Pulmonary artery endothelial cell (primary cell): ENCODE measurements around the gene MTMR2. TPM values are rescaled to one million over a fixed set of nuclear protein-coding genes. Genes with fewer than 3 reads are reported as not detected.

ENCODE experiments used
- DNase-seq: peaks from one replicate; pipeline ENCODE4 v3.0.0-alpha.2; 2011; ENCODE audit warnings: low read depth, low spot score
- total RNA-seq: library from RNA; depleted of rRNA; stranded (reverse); fragments of >200 nt; gene quantifications from 2 replicates; pipeline ENCODE4 v1.2.3, GENCODE V29; 2014

MTMR2 gene
- total RNA-seq, 1 donor from 2014 or later = 39.2 TPM

GRCh38 chr11:95918056-95918455 is 5.9 kb downstream of the MTMR2 start:
- no peak for DNase-seq

GRCh38 chr11:95917193-95918036 is 6.5 kb downstream of the MTMR2 start:
- DNase-seq = peak; percentile 84

GRCh38 chr11:95916049-95916448 is 7.9 kb downstream of the MTMR2 start:
- DNase-seq = no peak

GRCh38 chr11:95915051-95915450 is 8.9 kb downstream of the MTMR2 start:
- DNase-seq = no peak

GRCh38 chr11:95913830-95914615 is 9.9 kb downstream of the MTMR2 start:
- DNase-seq = no peak

- no peak for DNase-seq
Measured at GRCh38 chr11:95912902-95913560, 10.9 kb downstream of the MTMR2 start.

GRCh38 chr11:95911369-95911759 is 12.5 kb downstream of the MTMR2 start:
- DNase-seq = no peak

- no peak for DNase-seq
Measured at GRCh38 chr11:95910638-95911368, 13.1 kb downstream of the MTMR2 start.

GRCh38 chr11:95908826-95909225 is 15.1 kb downstream of the MTMR2 start:
- DNase-seq = no peak

- DNase-seq = no peak
Measured at GRCh38 chr11:95907476-95907875, 16.4 kb downstream of the MTMR2 start.

- no peak for DNase-seq
Measured at GRCh38 chr11:95904009-95904650, 19.8 kb downstream of the MTMR2 start.

GRCh38 chr11:95898782-95899181 is 25.1 kb downstream of the MTMR2 start:
- no peak for DNase-seq

- DNase-seq = no peak
Measured at GRCh38 chr11:95897731-95898130, 26.2 kb downstream of the MTMR2 start.

- no peak for DNase-seq
Measured at GRCh38 chr11:95895815-95896214, 28.1 kb downstream of the MTMR2 start.

- no peak for DNase-seq
Measured at GRCh38 chr11:95892892-95893570, 30.9 kb downstream of the MTMR2 start.

GRCh38 chr11:95892492-95892891 is 31.4 kb downstream of the MTMR2 start:
- no peak for DNase-seq

GRCh38 chr11:95891423-95892170 is 32.3 kb downstream of the MTMR2 start:
- no peak for DNase-seq

GRCh38 chr11:95888852-95889251 is 35.1 kb downstream of the MTMR2 start:
- DNase-seq = no peak

- no peak for DNase-seq
Measured at GRCh38 chr11:95888439-95888838, 35.5 kb downstream of the MTMR2 start.

GRCh38 chr11:95886462-95886861 is 37.4 kb downstream of the MTMR2 start:
- no peak for DNase-seq
